DMS 273 treated with DMSO at 0.1 percent for 48 hours (cell line): ENCODE data around the gene KHDRBS1.
"Not testable (repeated sequence)": the region's sequence is repeated elsewhere in the genome, so short reads cannot be mapped to it uniquely, and the experiment has no call there.

ENCODE experiments used
- DNase-seq: peaks from one replicate; lab custom pipeline; 2025; lab: John Stamatoyannopoulos, UW

The KHDRBS1 gene

GRCh38 chr1:32065613-32066488 lies 52.2 kb downstream of the KHDRBS1 start:
- DNase-seq: not testable (repeated sequence)

DNA sequence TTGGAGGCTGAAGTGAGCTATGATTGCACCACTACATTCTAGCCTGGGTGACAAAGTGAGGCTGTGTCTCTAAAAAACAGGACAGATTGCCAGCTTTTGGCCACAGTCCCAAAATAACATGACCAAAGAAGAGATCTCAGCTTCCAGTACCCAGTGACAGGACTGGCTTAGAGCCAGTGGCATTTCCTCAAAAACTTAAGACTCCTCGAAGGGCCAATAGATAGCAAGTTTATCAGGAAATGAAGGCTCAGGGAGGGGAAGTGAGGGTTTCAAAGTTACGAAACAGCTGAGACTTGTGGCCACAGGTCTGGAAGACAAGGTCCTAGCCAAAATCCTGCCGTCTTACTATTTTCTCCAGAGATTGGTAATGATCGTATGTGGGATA lies 52.8 kb downstream of the KHDRBS1 start:
- DNase-seq: peak; percentile 38

DNA sequence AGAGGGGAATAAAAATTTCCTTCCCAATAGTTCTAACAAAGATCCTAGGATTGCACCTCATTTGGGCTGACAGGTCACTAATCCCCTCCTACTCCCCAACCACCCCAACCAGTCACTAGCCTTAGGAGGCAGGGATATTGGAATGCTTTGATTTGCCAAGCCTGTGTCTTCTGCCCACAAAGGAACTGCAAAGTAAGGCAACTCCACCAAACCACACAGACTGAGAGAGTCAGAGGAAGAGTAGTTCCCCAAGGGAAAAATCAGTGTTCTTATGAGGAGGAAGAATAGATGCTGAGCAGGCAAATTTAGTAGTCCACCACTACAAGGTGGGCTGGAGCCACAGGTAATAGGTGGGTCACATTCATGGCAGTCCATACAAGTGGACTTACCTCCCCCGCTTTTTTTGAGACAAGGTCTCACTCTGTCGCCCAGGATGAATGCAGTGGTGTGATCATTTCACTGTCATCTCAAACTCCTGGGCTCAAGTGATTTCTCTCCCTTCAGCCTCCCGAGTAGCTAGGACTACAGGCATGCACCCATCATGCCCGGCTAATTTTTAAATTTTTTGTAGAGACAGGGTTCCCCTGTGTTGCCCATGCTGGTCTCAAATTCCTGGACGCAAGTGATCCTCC lies 55.4 kb downstream of the KHDRBS1 start:
- DNase-seq: no peak

DNA sequence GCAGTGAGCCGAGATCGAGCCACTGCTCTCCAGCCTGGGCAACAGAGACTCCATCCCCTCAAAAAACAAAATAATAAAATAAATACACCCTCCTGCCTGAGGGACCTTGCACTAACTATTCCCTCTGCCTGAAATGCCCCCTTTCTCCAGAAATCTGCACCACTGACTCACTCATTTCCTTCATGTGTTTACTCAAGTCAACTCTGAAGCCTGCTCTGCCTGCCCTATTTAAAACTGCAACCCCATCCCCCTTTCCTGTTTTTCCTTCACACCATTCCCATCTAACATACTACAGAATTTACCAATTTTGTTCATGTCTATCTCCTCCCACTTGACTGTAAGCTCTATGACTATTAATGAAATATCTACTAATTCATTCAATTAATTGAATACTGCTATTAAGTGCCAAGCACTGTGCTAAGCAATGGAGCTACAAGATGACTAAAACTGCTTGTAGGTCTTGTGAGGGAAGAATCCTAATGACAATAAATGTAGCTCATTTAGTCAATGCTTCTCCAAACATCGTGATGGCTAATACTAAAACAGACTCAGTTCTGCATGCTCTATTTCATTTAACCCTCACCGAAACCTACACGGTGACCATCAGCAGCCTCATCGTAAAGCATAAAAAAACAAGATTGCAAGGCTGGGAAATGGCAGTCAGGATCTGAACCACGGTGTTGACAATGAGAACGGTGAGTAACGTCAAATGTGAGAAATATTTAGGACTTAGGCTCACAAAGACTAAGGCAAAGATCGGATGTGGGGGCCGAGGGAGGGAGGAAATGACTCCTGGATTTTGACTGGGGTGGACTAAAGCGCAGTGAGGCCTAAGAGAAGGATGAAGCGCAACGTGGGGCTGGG lies 58.3 kb downstream of the KHDRBS1 start:
- no peak for DNase-seq

DNA sequence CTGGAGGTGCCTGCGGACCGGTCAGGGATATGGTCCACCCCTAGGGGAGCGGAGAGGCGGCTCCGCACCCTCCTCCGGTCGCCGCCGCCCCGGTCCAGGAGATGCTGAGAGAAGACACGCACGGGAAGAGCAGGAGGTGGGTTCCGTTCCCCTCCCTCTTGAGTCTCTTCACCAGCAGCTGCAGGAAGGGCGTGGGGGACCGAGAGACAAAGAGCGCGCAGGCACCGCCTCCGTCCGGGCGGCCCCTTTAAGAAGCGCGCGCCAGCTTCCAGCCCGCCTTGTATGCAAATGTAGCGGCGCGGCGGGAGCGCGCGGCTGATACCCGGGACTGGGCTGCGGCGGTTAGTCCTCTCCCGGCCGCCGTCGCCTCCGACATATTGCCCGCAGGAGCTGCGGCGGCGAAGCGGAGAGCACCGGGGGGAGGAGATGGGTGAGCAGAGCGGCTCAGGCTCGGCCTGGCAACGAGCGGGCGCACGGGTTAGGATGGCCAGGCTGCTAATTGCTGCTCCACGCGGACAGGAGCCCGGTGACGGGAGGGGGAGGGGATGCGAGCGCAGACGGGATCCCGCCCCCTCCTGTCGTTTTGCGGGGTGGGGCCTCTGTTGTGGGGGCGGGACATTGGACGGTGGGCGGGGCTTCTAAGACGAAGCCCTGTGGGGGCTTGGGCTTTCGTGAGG lies 59.1 kb downstream of the KHDRBS1 start, which contains the start of gene TMEM39B:
Gene TMEM39B (plus strand): TSS at position 318 of the 677 bp plus-strand sequence. CDS start 109 bp downstream, at position 427.
- DNase-seq: peak; percentile 86

- DNase-seq: no peak
These were observed 59.9 kb downstream of the KHDRBS1 start for GRCh38 chr1:32073299-32074229.

- DNase-seq: no peak
These were observed 61.2 kb downstream of the KHDRBS1 start for GRCh38 chr1:32074841-32075240.

DNA sequence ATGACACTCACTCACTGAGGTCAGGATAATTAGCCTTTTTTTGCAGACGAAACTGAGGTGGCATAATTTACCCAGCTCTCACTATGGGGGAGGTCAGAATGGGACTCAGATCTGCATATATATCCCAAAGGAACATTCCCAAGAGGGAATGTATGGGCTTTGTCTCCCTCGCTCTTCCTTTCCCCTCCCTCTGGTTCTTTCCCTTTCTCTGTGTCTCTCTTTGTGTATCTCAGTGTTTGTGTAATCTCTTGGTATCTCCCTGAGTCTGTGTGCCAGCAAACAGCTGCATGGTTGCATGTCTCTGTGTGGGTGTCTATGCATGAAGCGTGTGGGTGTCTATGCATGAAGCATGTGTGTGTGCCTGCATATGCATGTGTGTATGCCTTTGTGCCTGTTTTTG lies 63.8 kb downstream of the KHDRBS1 start:
- DNase-seq: no peak

- no peak for DNase-seq
These were observed 68.4 kb downstream of the KHDRBS1 start for GRCh38 chr1:32082022-32082421.

DNA sequence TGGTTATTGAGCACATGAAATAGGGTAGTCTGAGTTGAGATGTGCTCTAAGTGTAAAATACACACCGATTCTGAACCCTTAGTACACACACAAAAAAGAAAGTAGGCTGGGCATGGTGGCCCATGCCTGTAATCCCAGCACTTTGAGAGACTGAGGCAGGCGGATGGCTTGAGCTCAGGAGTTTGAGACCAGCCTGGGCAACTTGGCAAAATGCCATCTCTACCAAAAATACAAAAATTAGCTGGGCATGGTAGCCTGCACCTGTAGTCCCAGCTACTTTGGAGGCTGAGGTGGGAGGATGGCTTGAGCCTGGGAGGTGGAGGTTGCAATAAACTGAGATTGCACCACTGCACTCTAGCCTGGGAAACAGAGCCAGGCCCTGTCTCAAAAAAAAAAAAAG lies 72.7 kb downstream of the KHDRBS1 start:
- DNase-seq: not testable (repeated sequence)

GRCh38 chr1:32091176-32091575 lies 77.5 kb downstream of the KHDRBS1 start:
- no peak for DNase-seq

DNA sequence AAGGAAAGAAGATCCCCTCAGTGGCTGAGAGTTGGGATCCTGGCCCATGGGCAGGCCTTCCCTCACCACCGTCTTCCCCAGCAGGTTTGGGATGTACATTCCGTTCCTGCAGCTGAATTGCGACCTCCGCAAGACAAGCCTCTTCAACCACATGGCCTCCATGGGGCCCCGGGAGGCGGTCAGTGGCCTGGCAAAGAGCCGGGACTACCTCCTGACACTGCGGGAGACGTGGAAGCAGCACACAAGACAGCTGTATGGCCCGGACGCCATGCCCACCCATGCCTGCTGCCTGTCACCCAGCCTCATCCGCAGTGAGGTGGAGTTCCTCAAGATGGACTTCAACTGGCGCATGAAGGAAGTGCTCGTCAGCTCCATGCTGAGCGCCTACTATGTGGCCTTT lies 77.9 kb downstream of the KHDRBS1 start:
- DNase-seq: no peak
